Activated naive CD4-positive, alpha-beta T cell treated with anti-CD3 and anti-CD28 coated beads, Interleukin-2, amount 10 ng/mL, durations not matched to agents 7 days and 5 days (primary cell): ENCODE results near the gene CTAG1A.
"Not testable (repeated sequence)": the region's sequence is repeated elsewhere in the genome, so short reads cannot be mapped to it uniquely, and the experiment has no call there.

Experiments
- CTCF ChIA-PET: fragments of 350-600 bp; sonication (Branson Sonifier 250); formaldehyde crosslinking; loops from one replicate; lab custom pipeline; 2021; ENCODE audit warnings: antibody characterized with exemption; lab: Charles Lee
- DNase-seq: peaks from one replicate; pipeline ENCODE4 v3.0.0-alpha.2; 2020
- H3K27ac Mint-ChIP-seq: one replicate; pipeline ENCODE4 v1.8.0; 2021; ENCODE audit warnings: mild to moderate bottlenecking, moderate library complexity, mixed read lengths
- H3K27me3 Mint-ChIP-seq: one replicate; pipeline ENCODE4 v1.8.0; 2021; ENCODE audit warnings: mild to moderate bottlenecking, mixed read lengths
- H3K36me3 Mint-ChIP-seq: one replicate; pipeline ENCODE4 v1.8.0; 2021; ENCODE audit warnings: mixed read lengths
- H3K4me1 Mint-ChIP-seq: one replicate; pipeline ENCODE4 v1.8.0; 2021; ENCODE audit warnings: mixed read lengths
- H3K4me3 Mint-ChIP-seq: one replicate; pipeline ENCODE4 v1.8.0; 2021; ENCODE audit warnings: mild to moderate bottlenecking, moderate library complexity, mixed read lengths
- H3K9me3 Mint-ChIP-seq: one replicate; pipeline ENCODE4 v1.8.0; 2021; ENCODE audit warnings: mixed read lengths

CTAG1A gene

GRCh38 chrX:154596290-154596929 lies 11.5 kb downstream of the CTAG1A start:
- Mint-ChIP-seq H3K36me3 (no peaks in the 10 kb centered on the region), H3K4me3 (no peak overlapping the region), H3K27me3 (peaks cover 43% of the 10 kb centered on the region), H3K27ac (no peak overlapping the region), H3K9me3 (peaks cover 1% of the 10 kb centered on the region), H3K4me1 (no peaks in the 10 kb centered on the region)
- DNase-seq = no peak
- CTCF ChIA-PET = interaction anchor here (0.7 to 1.1 kb wide), 2 partner anchors 116 to 152 kb away, joined by 5 read pairs; no protein-coding TSS in a partner anchor

GRCh38 chrX:154597221-154597620 lies 12.3 kb downstream of the CTAG1A start:
- no peak for DNase-seq
- Mint-ChIP-seq H3K36me3 (no peaks in the 10 kb centered on the region), H3K27ac (no peak overlapping the region), H3K4me3 (no peak overlapping the region), H3K4me1 (no peaks in the 10 kb centered on the region), H3K27me3 (peaks cover 41% of the 10 kb centered on the region), H3K9me3 (peaks cover 1% of the 10 kb centered on the region)
- CTCF ChIA-PET = no interaction called here

- peaks cover 1% of the 10 kb centered on the region for H3K9me3 Mint-ChIP-seq
- CTCF ChIA-PET = no interaction called here
- H3K27ac Mint-ChIP-seq = no peak overlapping the region
- peaks cover 31% of the 10 kb centered on the region for H3K27me3 Mint-ChIP-seq
- H3K4me1 Mint-ChIP-seq = no peaks in the 10 kb centered on the region
- no peaks in the 10 kb centered on the region for H3K36me3 Mint-ChIP-seq
- no peak for DNase-seq
- H3K4me3 Mint-ChIP-seq = no peak overlapping the region
Measured at GRCh38 chrX:154598656-154599055, 13.7 kb downstream of the CTAG1A start.

- H3K27ac Mint-ChIP-seq = no peak overlapping the region
- H3K36me3 Mint-ChIP-seq = no peaks in the 10 kb centered on the region
- no peaks in the 10 kb centered on the region for H3K4me1 Mint-ChIP-seq
- peaks cover 1% of the 10 kb centered on the region for H3K9me3 Mint-ChIP-seq
- DNase-seq = no peak
- CTCF ChIA-PET = no interaction called here
- no peak overlapping the region for H3K4me3 Mint-ChIP-seq
- peaks cover 30% of the 10 kb centered on the region for H3K27me3 Mint-ChIP-seq
Measured at GRCh38 chrX:154599531-154599930, 14.6 kb downstream of the CTAG1A start.

- Mint-ChIP-seq H3K4me1 (no peaks in the 10 kb centered on the region), H3K9me3 (peaks cover 1% of the 10 kb centered on the region), H3K36me3 (no peaks in the 10 kb centered on the region), H3K4me3 (no peak overlapping the region), H3K27ac (no peak overlapping the region), H3K27me3 (peaks cover 19% of the 10 kb centered on the region)
- CTCF ChIA-PET = no interaction called here
- no peak for DNase-seq
Measured at GRCh38 chrX:154600759-154601374, 15.9 kb downstream of the CTAG1A start.

- DNase-seq = no peak
- Mint-ChIP-seq H3K9me3 (peaks cover 1% of the 10 kb centered on the region), H3K4me3 (no peak overlapping the region), H3K4me1 (peaks cover 11% of the 10 kb centered on the region), H3K36me3 (no peaks in the 10 kb centered on the region), H3K27ac (no peak overlapping the region), H3K27me3 (peaks cover 19% of the 10 kb centered on the region)
- CTCF ChIA-PET = no interaction called here
Measured at GRCh38 chrX:154602226-154602625, 17.3 kb downstream of the CTAG1A start.

GRCh38 chrX:154602766-154603437 lies 18.0 kb downstream of the CTAG1A start:
- H3K9me3 Mint-ChIP-seq = no peaks in the 10 kb centered on the region
- H3K4me1 Mint-ChIP-seq = peaks cover 11% of the 10 kb centered on the region
- no peaks in the 10 kb centered on the region for H3K36me3 Mint-ChIP-seq
- no peak overlapping the region for H3K27ac Mint-ChIP-seq
- H3K4me3 Mint-ChIP-seq = no peak overlapping the region
- CTCF ChIA-PET = no interaction called here
- no peak for DNase-seq
- peaks cover 19% of the 10 kb centered on the region for H3K27me3 Mint-ChIP-seq

- Mint-ChIP-seq H3K9me3 (no peaks in the 10 kb centered on the region), H3K27me3 (peaks cover 19% of the 10 kb centered on the region), H3K4me3 (no peak overlapping the region), H3K36me3 (no peaks in the 10 kb centered on the region), H3K4me1 (peaks cover 11% of the 10 kb centered on the region), H3K27ac (no peak overlapping the region)
- no peak for DNase-seq
- CTCF ChIA-PET = no interaction called here
Measured at GRCh38 chrX:154603438-154604430, 18.8 kb downstream of the CTAG1A start.

GRCh38 chrX:154605566-154605965 lies 20.6 kb downstream of the CTAG1A start:
- H3K4me3 Mint-ChIP-seq = no peak overlapping the region
- peaks cover 11% of the 10 kb centered on the region for H3K4me1 Mint-ChIP-seq
- CTCF ChIA-PET = interaction anchor here (1.5 kb wide), 1 partner anchor 113 kb away, joined by 4 read pairs; no protein-coding TSS in a partner anchor
- DNase-seq = no peak
- H3K27me3 Mint-ChIP-seq = peaks cover 9% of the 10 kb centered on the region
- H3K36me3 Mint-ChIP-seq = no peaks in the 10 kb centered on the region
- no peak overlapping the region for H3K27ac Mint-ChIP-seq
- H3K9me3 Mint-ChIP-seq = no peaks in the 10 kb centered on the region

- no peak overlapping the region for H3K4me3 Mint-ChIP-seq
- H3K9me3 Mint-ChIP-seq = no peaks in the 10 kb centered on the region
- CTCF ChIA-PET = interaction anchor here (1.6 kb wide), 1 partner anchor 140 kb away, joined by 4 read pairs; no protein-coding TSS in a partner anchor
- peaks cover 11% of the 10 kb centered on the region for H3K4me1 Mint-ChIP-seq
- no peak overlapping the region for H3K27ac Mint-ChIP-seq
- no peaks in the 10 kb centered on the region for H3K36me3 Mint-ChIP-seq
- H3K27me3 Mint-ChIP-seq = peaks cover 9% of the 10 kb centered on the region
- no peak for DNase-seq
Measured at GRCh38 chrX:154607370-154607769, 22.4 kb downstream of the CTAG1A start.

GRCh38 chrX:154607976-154608375 lies 23.0 kb downstream of the CTAG1A start:
- H3K27ac Mint-ChIP-seq, H3K4me3 Mint-ChIP-seq, CTCF ChIA-PET, H3K9me3 Mint-ChIP-seq, H3K36me3 Mint-ChIP-seq, H3K27me3 Mint-ChIP-seq, DNase-seq: not testable (repeated sequence)
- H3K4me1 Mint-ChIP-seq = peaks cover 11% of the 10 kb centered on the region

GRCh38 chrX:154608823-154609222 lies 23.9 kb downstream of the CTAG1A start:
- H3K4me3 Mint-ChIP-seq, H3K27me3 Mint-ChIP-seq: not testable (repeated sequence)

GRCh38 chrX:154611146-154611545 lies 26.2 kb downstream of the CTAG1A start:
- not testable (repeated sequence) for DNase-seq, H3K4me3 Mint-ChIP-seq, H3K9me3 Mint-ChIP-seq, H3K27ac Mint-ChIP-seq, H3K27me3 Mint-ChIP-seq, H3K36me3 Mint-ChIP-seq, H3K4me1 Mint-ChIP-seq
- CTCF ChIA-PET = interaction anchor here (0.5 kb wide), 1 partner anchor 146 kb away, joined by 3 read pairs; no protein-coding TSS in a partner anchor

More at GRCh38 chrX:154608823-154609222, 23.9 kb downstream of the CTAG1A start:
- H3K36me3 Mint-ChIP-seq, CTCF ChIA-PET, H3K9me3 Mint-ChIP-seq, DNase-seq, H3K27ac Mint-ChIP-seq: not testable (repeated sequence)
- peaks cover 11% of the 10 kb centered on the region for H3K4me1 Mint-ChIP-seq

GRCh38 chrX:154613586-154613985 lies 28.7 kb downstream of the CTAG1A start:
- H3K4me3 Mint-ChIP-seq, CTCF ChIA-PET, H3K36me3 Mint-ChIP-seq: not testable (repeated sequence)

More at GRCh38 chrX:154613586-154613985, 28.7 kb downstream of the CTAG1A start:
- H3K27me3 Mint-ChIP-seq, DNase-seq, H3K9me3 Mint-ChIP-seq, H3K27ac Mint-ChIP-seq, H3K4me1 Mint-ChIP-seq: not testable (repeated sequence)
